Central memory CD8-positive, alpha-beta T cell (primary cell): ENCODE measurements around the gene TBXT.
"Not testable (repeated sequence)": the region's sequence is repeated elsewhere in the genome, so short reads cannot be mapped to it uniquely, and the experiment has no call there.

ENCODE experiments used
- ATAC-seq: fragments of 150-1000 bp; cut with Tn5 transposase; replicated peaks from 2 replicates; pipeline ENCODE4 v1.10.0; 2022; ENCODE audit warnings: mild to moderate bottlenecking, moderate FRiP score, moderate number of reproducible peaks; ENCODE audit not compliant: poor library complexity, severe bottlenecking; ENCODE audit errors: extremely low read depth
- DNase-seq, 2 donors: peaks; one replicate each; pipeline ENCODE4 v3.0.0; 2021; ENCODE audit warnings: low spot score in 2 of 2
- H3K27ac Mint-ChIP-seq: one replicate; pipeline ENCODE4 v1.8.0; 2022; ENCODE audit warnings: low read depth, mild to moderate bottlenecking, moderate library complexity, mixed read lengths
- H3K27me3 Mint-ChIP-seq: one replicate; pipeline ENCODE4 v1.8.0; 2022; ENCODE audit warnings: mixed read lengths
- H3K36me3 Mint-ChIP-seq: one replicate; pipeline ENCODE4 v1.8.0; 2022; ENCODE audit warnings: mild to moderate bottlenecking, moderate library complexity, mixed read lengths; ENCODE audit not compliant: insufficient read depth
- H3K4me1 Mint-ChIP-seq: one replicate; pipeline ENCODE4 v1.8.0; 2022; ENCODE audit warnings: mixed read lengths
- H3K4me3 Mint-ChIP-seq: one replicate; pipeline ENCODE4 v1.8.0; 2022; ENCODE audit warnings: mild to moderate bottlenecking, moderate library complexity, mixed read lengths
- H3K9me3 Mint-ChIP-seq: one replicate; pipeline ENCODE4 v1.8.0; 2022; ENCODE audit warnings: mixed read lengths

The TBXT gene

DNA sequence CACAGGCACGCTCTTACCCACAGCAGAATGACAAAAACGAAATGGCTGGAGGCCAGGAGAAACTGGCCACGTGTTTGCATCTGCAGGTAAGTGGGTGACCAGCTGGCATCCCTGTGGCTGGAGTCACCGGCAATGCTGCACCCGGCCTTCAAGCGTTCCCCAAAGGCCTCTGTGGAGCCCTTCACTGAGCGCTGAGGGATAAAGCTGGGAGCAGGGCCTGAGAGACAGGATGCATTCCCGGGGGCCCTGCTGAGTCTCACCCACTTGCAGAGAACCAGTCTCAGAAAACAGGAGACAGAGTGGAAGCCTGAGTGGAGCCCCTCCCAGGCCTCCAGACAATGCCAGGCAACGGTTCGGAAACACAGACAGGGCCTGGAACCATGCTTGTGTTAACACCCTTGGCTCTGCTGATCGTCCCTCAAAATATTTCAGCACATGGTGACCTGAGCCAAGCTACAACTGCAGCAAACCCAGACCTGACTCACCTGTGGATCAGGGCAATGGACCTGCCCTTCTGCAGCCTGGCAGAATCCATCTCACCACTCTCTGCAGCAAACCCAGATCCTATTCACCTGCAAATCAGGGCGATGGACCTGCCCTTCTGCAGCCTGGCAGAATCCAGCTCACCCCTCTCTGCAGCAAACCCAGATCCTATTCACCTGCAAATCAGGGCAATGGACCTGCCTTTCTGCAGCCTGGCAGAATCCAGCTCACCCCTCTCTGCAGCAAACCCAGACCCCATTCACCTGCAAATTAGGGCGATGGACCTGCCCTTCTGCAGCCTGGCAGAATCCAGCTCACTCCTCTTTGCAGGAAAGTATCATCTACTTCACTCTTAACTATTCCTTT is 39.8 kb downstream of the TBXT start:
- H3K9me3 Mint-ChIP-seq: no peaks in the 10 kb centered on the region
- H3K27me3 Mint-ChIP-seq: peaks cover 89% of the 10 kb centered on the region

DNA sequence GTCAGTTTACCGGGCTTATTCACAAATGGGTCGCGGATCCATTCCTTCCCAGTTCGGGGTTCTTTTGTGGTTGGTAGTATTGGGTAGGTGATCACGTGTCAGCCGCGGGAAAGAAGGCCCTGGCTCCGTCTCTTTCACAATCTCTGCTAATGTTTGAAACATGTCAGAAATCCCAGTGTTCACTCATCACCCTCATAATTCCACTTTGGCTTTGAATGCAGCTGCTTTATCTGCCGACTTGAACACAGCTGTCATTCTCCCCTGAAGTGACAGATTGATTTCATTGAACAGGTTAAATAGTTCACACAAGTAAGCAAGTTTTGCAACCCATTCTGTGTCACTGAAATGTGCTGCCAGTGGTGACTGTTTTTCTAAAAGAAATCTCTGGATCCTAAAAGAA is 44.5 kb downstream of the TBXT start:
- H3K36me3 Mint-ChIP-seq, DNase-seq, H3K4me3 Mint-ChIP-seq, H3K4me1 Mint-ChIP-seq, ATAC-seq, H3K27ac Mint-ChIP-seq, H3K9me3 Mint-ChIP-seq: not testable (repeated sequence)
- H3K27me3 Mint-ChIP-seq: peaks cover 51% of the 10 kb centered on the region

More for the DNA sequence above, 39.8 kb downstream of the TBXT start:
- Mint-ChIP-seq H3K27ac (no peak overlapping the region), H3K4me3 (no peak overlapping the region), H3K36me3 (no peaks in the 10 kb centered on the region), H3K4me1 (no peaks in the 10 kb centered on the region)
- no peak for ATAC-seq
- DNase-seq: no peak

DNA sequence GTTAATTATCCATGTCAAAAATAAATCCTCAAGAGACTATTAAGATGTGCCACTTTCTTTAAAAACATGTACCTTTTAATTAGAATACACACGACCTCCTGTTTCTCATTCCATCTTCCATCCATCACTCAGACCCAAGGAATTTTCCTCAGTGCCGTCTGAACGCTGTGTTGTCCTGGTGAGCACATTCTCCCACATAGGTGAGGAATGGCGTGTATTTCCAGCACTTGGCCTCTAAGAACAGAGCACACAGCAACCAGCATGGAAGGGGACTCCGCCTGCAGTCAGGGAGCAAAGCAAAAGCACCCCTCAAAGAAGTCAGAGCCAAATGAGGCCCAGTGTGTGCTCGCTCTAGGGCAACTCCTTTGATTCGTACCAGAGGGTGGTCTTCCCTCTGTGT is 45.9 kb downstream of the TBXT start:
- Mint-ChIP-seq H3K27me3 (peaks cover 38% of the 10 kb centered on the region), H3K4me3 (no peak overlapping the region), H3K4me1 (no peaks in the 10 kb centered on the region), H3K27ac (no peak overlapping the region), H3K36me3 (no peaks in the 10 kb centered on the region), H3K9me3 (no peaks in the 10 kb centered on the region)
- no peak for DNase-seq
- ATAC-seq: no peak

DNA sequence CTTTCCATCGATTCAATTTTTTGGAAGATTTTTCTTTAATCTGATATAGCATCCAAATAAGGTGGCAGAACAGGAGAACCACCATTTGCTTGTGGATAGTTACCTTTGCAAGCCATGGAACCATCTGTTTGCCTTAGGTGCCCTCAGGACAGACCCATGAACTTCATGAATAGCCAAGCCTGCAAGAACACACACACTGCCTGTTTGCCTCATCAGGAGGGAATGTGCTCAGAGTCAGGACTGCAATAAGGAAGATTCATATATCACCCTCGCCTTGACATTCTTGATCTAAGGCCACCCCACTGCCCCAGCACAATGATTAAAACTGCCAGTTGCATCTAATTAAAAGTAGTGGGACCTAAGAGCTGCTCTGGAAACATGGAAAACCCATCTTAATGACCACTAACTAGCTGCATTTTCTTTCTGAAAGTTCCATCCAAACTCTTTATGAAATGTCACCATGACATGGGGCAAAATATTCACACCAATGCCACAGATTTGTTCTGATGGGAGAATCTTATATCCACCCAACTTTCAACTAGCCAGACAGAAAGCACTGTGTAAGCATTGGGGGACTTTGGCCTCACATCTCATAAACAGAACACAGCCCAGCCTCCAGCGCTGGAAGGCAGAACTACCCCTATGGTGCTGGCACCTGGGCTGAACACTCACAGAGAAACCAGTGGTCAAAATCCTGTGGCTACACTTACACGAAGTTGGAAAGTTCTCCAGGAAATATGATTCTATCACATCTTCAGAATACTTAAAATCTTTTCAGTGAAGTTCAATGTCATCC is 48.3 kb downstream of the TBXT start:
- no peak for DNase-seq
- Mint-ChIP-seq H3K9me3 (no peaks in the 10 kb centered on the region), H3K27ac (no peak overlapping the region), H3K4me3 (no peak overlapping the region), H3K27me3 (peaks cover 18% of the 10 kb centered on the region), H3K4me1 (no peaks in the 10 kb centered on the region), H3K36me3 (no peaks in the 10 kb centered on the region)
- ATAC-seq: no peak

DNA sequence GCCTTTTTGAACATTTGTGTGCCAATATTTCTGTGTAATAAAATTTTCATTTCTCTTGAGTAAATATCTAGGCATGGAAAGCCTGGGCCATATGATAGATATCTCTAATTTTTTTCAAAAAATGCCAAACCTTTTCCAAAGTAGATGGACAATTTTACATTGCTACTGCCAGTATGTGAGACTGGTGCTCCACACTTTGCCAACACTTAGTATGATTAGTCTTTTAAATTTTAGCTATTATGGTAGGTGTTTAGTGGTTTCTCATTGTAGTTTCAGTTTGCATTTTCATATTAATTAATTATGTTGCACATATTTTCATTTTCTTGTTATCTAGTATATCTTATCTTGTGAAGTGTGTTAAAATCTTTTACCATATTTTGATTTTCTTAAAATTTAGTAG is 52.0 kb downstream of the TBXT start:
- Mint-ChIP-seq H3K27me3 (peaks cover 38% of the 10 kb centered on the region), H3K9me3 (no peaks in the 10 kb centered on the region), H3K4me3 (no peak overlapping the region), H3K4me1 (no peaks in the 10 kb centered on the region), H3K36me3 (no peaks in the 10 kb centered on the region), H3K27ac (no peak overlapping the region)
- DNase-seq: no peak
- ATAC-seq: no peak

DNA sequence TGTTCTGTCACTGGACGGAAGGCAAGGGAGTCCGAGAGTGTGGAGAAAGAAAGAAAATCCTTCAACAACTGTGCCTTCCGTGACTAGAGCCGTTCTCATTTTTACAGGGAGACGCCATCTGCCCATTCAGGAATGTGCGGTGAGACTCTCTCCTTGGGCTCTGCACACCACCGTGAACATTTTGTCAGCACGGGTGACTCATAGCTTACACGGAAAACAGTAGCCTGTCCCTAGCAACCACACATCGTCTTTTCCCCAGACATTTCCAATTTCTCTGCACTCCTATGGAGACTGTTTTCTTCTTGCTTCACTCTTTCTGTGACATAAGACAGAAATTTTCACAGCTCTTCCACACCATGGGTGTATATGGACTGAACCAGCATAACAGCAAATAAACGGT is 55.1 kb downstream of the TBXT start:
- no peaks in the 10 kb centered on the region for H3K36me3 Mint-ChIP-seq
- H3K27me3 Mint-ChIP-seq: peaks cover 65% of the 10 kb centered on the region

DNA sequence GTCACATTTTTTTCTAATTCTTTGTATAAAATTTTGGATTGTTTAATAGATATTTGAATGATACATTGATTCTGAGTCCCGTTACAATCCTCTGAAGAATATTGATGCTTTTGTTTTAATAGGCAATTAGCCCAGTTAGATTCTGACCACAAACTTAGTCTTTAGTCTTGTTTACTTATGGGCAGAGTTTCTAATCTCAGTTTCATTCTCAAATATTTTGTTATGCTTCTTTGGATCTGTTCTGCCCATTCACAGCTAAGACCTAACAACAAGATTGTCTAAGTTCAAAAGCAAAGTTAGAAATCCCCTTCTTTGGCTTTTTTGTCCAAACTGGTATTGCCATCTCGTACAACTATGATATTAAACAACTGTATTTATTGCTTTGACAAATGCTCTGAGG is 58.0 kb downstream of the TBXT start:
- peaks cover 5% of the 10 kb centered on the region for H3K4me1 Mint-ChIP-seq
- peaks cover 63% of the 10 kb centered on the region for H3K27me3 Mint-ChIP-seq
- H3K36me3 Mint-ChIP-seq: no peaks in the 10 kb centered on the region
- H3K9me3 Mint-ChIP-seq: no peaks in the 10 kb centered on the region
- DNase-seq (no peak), ATAC-seq (no peak)
- no peak overlapping the region for H3K4me3 Mint-ChIP-seq
- H3K27ac Mint-ChIP-seq: no peak overlapping the region

More for the DNA sequence above, 55.1 kb downstream of the TBXT start:
- ATAC-seq (no peak), DNase-seq (no peak)
- H3K4me1 Mint-ChIP-seq: no peaks in the 10 kb centered on the region
- no peak overlapping the region for H3K27ac Mint-ChIP-seq
- no peak overlapping the region for H3K4me3 Mint-ChIP-seq
- no peaks in the 10 kb centered on the region for H3K9me3 Mint-ChIP-seq
